ENCODE results near the gene ANKRD33B. TPM values are rescaled to one million over a fixed set of nuclear protein-coding genes. Genes with fewer than 3 reads are reported as not detected.
A peak's percentile ranks its signal among the peaks of the same experiment; 100 is the strongest.

The ANKRD33B gene
- total RNA-seq, 2 donors from 2014 or later, result 10.9 to 18.9 TPM

DNA sequence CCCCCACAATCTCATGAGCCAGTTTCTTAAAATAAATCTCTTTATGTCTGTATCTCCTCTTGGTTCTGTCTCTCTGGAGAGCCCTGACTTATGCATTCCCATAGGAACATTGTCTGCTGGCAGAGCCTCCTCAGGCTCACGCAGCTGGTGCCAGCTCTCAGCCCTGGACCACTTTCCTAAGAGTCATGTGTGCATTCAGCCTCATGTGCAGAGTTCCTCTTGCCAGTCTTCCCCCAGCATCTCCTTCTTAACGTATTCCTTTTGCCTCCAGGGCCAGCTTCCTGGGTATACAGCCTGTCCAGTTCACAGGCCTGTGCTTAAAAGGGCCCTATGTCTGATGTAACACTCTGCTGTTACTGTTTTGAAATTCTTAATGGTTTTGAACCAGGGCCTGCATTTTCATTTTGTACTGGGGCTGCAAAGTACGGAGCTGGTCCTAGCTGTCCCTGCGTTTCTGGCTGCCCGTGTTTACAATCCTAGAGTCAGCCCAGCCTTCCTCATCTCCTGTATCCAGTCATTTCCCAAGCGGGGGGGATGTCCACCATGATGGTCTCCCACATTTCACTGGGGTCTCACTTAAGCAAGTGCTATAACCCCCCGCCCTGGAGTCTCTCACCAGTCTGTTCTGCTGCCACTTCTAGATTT is 18.1 kb downstream of the ANKRD33B start:
- H3K4me3 Mint-ChIP-seq, result no peak overlapping the region
- DNase-seq (ENCODE audit: low spot score), result no peak
- H3K9me3 Mint-ChIP-seq, result no peaks in the 10 kb centered on the region
- H3K4me1 Mint-ChIP-seq (ENCODE audit: low read depth in 2 of 2), result peaks cover 30 to 50% of the 10 kb centered on the region in 2 donors
- H3K27ac Mint-ChIP-seq, result no peak overlapping the region
- peaks cover 16 to 21% of the 10 kb centered on the region in 2 donors for H3K27me3 Mint-ChIP-seq
- peaks cover 5% of the 10 kb centered on the region for H3K36me3 Mint-ChIP-seq
- no peak for ATAC-seq

DNA sequence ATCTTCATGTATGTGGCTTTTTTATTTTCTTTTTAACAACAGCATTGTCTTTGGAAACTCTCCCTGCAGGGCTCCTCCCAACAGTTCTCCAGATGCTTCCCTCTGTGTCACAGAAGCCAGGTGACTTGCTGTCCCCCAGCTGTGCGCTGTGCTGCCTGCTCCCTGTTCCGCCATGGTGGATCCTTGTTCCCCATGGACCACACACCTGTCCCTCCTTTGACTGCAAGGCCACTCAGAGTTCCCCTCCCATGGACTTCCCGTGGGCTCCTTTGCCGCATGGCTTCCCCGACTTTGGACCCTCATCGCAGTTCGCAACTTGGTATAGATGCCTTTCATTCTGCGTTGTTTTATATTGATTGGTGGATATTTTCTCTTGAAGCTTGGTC is 18.6 kb downstream of the ANKRD33B start:
- peaks cover 5% of the 10 kb centered on the region for H3K36me3 Mint-ChIP-seq
- no peaks in the 10 kb centered on the region for H3K9me3 Mint-ChIP-seq
- H3K4me1 Mint-ChIP-seq (ENCODE audit: low read depth in 2 of 2), result peaks cover 30 to 50% of the 10 kb centered on the region in 2 donors
- ATAC-seq (no peak), DNase-seq (ENCODE audit: low spot score) (no peak)
- no peak overlapping the region for H3K4me3 Mint-ChIP-seq
- no peak overlapping the region for H3K27ac Mint-ChIP-seq
- H3K27me3 Mint-ChIP-seq, result peaks cover 16 to 21% of the 10 kb centered on the region in 2 donors

DNA sequence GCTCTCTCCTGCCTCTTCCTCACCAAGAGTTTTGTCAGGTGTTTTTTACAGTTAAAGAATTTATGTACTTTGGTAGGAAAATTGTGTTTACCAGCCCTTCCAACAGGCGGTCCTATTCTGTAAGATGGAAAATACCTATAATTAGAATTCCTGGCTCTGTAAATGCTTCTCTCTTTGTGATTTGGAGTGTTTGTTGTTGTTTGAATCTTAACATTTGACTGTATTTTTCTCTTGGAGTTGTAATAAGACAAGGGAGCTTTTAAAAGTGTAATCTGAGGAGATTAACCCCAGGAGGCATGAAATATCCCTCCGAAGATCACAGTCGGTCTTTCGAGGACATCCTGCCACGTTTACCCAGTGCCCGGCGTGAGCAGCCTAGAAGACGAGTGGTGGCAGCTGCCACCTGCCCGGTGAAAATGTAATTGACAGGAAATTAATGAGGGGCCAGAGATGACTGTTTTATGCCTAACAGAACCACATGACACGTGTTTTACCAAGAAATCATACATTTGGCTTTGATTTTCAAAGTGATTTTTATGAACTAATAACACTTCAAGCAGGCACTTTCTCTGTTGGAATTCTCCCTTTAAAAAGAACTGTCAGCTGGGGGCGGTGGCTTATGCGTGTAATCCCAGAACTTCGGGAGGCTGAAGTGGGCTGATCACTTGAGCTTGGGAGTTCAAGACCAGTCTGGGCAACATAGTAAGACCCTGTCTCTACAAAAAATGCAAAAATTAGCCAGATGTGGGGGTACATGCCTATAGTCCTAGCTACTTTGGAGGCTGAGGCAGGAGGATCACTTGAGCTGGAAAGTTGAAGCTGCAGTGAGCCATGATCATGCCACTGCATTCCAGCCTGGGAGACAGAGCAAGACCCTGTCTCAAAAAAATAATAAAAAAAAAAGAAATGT is 20.0 kb downstream of the ANKRD33B start:
- Mint-ChIP-seq H3K4me3 (no peak overlapping the region), H3K4me1 (ENCODE audit: low read depth in 2 of 2) (peaks cover 25 to 50% of the 10 kb centered on the region in 2 donors), H3K9me3 (no peaks in the 10 kb centered on the region), H3K27ac (no peak overlapping the region), H3K36me3 (peaks cover 5% of the 10 kb centered on the region), H3K27me3 (peaks cover 16 to 23% of the 10 kb centered on the region in 2 donors)
- DNase-seq (ENCODE audit: low spot score) (no peak), ATAC-seq (no peak)

- no peak for ATAC-seq
- peaks cover 25% of the 10 kb centered on the region in 2 donors for H3K27me3 Mint-ChIP-seq
- H3K4me3 Mint-ChIP-seq, result no peak overlapping the region
- peaks cover 25 to 50% of the 10 kb centered on the region in 2 donors for H3K4me1 Mint-ChIP-seq (ENCODE audit: low read depth in 2 of 2)
- no peak for DNase-seq (ENCODE audit: low spot score)
- H3K9me3 Mint-ChIP-seq, result no peaks in the 10 kb centered on the region
- peaks cover 10% of the 10 kb centered on the region for H3K36me3 Mint-ChIP-seq
- no peak overlapping the region for H3K27ac Mint-ChIP-seq
Observed at GRCh38 chr5:10584714-10585517, 21.0 kb downstream of the ANKRD33B start.

DNA sequence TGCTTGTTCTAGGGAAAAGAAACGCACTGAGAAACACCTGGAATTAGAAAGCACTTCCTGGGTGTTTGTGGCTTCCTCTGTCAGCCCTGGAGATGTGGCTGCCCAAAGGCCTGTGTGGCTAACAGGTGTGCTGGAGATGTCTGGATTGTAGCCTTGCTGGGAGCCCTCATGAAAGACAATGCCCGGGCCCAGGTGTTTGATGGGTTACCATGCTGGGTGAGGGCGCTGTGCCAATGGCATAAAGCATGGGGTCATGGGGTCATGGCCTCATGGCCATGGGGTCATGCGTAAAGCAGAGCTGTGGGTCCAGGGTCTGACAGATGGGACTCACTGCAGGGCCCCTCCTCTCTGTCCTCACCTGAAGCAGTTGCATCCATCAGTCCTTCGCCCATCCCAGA is 21.6 kb downstream of the ANKRD33B start:
- no peaks in the 10 kb centered on the region for H3K9me3 Mint-ChIP-seq
- ATAC-seq (no peak), DNase-seq (ENCODE audit: low spot score) (no peak)
- H3K27ac Mint-ChIP-seq, result no peak overlapping the region
- H3K36me3 Mint-ChIP-seq, result peaks cover 10% of the 10 kb centered on the region
- no peak overlapping the region for H3K4me3 Mint-ChIP-seq
- peaks cover 23 to 47% of the 10 kb centered on the region in 2 donors for H3K4me1 Mint-ChIP-seq (ENCODE audit: low read depth in 2 of 2)
- H3K27me3 Mint-ChIP-seq, result peaks cover 28 to 30% of the 10 kb centered on the region in 2 donors

DNA sequence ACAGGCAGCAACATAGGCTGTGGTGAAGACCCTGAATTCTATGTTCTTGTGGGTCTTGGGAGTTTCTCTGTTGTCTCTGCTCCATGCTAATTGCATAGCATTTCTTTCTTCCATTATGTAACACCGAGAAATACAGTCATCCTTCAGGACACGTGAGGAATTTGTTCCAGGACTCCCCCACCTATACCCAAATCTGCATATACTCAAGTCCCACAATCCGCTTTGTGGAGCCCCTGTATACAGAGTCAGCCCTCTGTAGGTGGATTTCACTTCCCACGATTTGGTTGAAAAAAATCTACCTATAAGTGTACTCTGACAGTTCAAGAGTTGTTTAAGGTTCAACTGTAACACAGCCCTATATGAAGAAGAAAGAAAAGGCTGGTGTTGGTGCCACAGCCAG is 22.1 kb downstream of the ANKRD33B start:
- Mint-ChIP-seq H3K4me3 (no peak overlapping the region), H3K9me3 (no peaks in the 10 kb centered on the region), H3K27ac (no peak overlapping the region), H3K36me3 (peaks cover 10% of the 10 kb centered on the region), H3K4me1 (ENCODE audit: low read depth in 2 of 2) (peaks cover 19 to 43% of the 10 kb centered on the region in 2 donors), H3K27me3 (peaks cover 28 to 30% of the 10 kb centered on the region in 2 donors)
- DNase-seq (ENCODE audit: low spot score) (no peak), ATAC-seq (no peak)

DNA sequence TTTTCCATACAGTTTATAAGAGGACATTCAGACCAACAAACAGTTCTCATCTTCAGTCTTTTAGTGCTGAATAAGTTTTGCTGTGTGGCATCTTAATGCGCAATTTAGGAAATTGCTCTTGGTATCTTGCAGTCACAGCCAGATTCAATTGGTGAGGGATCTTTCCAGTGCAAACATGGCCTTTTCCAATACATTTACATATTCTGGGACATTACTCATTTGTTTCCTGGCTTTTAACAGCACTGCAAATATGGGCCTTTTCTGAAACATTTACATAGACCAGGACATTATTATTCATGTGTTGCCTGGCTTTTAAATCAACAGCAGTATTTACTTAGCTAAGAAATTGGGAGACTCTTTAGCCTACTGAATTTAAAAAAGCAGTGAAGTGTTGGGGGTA is 22.7 kb downstream of the ANKRD33B start:
- Mint-ChIP-seq H3K9me3 (no peaks in the 10 kb centered on the region), H3K27ac (no peak overlapping the region), H3K36me3 (peaks cover 10% of the 10 kb centered on the region), H3K4me1 (ENCODE audit: low read depth in 2 of 2) (peaks cover 19 to 43% of the 10 kb centered on the region in 2 donors), H3K27me3 (peaks cover 28 to 30% of the 10 kb centered on the region in 2 donors), H3K4me3 (no peak overlapping the region)
- DNase-seq (ENCODE audit: low spot score) (no peak), ATAC-seq (no peak)

- no peaks in the 10 kb centered on the region for H3K9me3 Mint-ChIP-seq
- H3K36me3 Mint-ChIP-seq, result peaks cover 10% of the 10 kb centered on the region
- no peak overlapping the region for H3K27ac Mint-ChIP-seq
- H3K4me3 Mint-ChIP-seq, result no peak overlapping the region
- DNase-seq (ENCODE audit: low spot score) (no peak), ATAC-seq (no peak)
- peaks cover 24 to 30% of the 10 kb centered on the region in 2 donors for H3K27me3 Mint-ChIP-seq
- H3K4me1 Mint-ChIP-seq (ENCODE audit: low read depth in 2 of 2), result peaks cover 12 to 33% of the 10 kb centered on the region in 2 donors
Observed at GRCh38 chr5:10588109-10588775, 24.4 kb downstream of the ANKRD33B start.

- Mint-ChIP-seq H3K27ac (no peak overlapping the region), H3K4me1 (ENCODE audit: low read depth in 2 of 2) (peaks cover 12 to 27% of the 10 kb centered on the region in 2 donors), H3K27me3 (peaks cover 20 to 25% of the 10 kb centered on the region in 2 donors), H3K9me3 (no peaks in the 10 kb centered on the region), H3K4me3 (no peak overlapping the region), H3K36me3 (peaks cover 5% of the 10 kb centered on the region)
- no peak for DNase-seq (ENCODE audit: low spot score)
- ATAC-seq, result no peak
Observed at GRCh38 chr5:10588779-10589447, 25.0 kb downstream of the ANKRD33B start.

GRCh38 chr5:10590226-10590999 is 26.5 kb downstream of the ANKRD33B start:
- DNase-seq (ENCODE audit: low spot score) (no peak), ATAC-seq (no peak)
- Mint-ChIP-seq H3K4me3 (no peak overlapping the region), H3K36me3 (peaks cover 4% of the 10 kb centered on the region), H3K27ac (peak overlapping the region in 1 of 2 donors; percentile 7), H3K27me3 (peaks cover 12 to 15% of the 10 kb centered on the region in 2 donors), H3K9me3 (no peaks in the 10 kb centered on the region), H3K4me1 (ENCODE audit: low read depth in 2 of 2) (peaks cover 12 to 23% of the 10 kb centered on the region in 2 donors)

DNA sequence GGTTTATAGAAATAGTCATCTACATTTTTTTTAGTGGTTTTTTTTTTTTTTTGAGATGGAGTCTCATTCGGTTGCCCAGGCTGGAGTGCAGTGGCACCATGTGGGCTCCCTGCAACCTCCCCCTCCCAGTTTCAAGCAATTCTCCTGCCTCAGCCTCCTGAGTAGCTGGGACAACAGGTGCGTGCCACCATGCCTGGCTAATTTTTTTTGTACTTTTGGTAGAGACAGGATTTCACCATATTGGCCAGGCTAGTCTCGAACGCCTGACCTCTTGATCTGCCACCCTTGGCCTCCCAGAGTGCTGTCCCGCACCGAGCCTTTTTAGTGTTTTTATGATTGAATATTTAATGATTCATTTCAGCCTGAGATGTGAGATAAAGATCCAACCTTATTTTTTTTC is 27.3 kb downstream of the ANKRD33B start:
- peaks cover 13 to 15% of the 10 kb centered on the region in 2 donors for H3K27me3 Mint-ChIP-seq

GRCh38 chr5:10591966-10592365 is 28.1 kb downstream of the ANKRD33B start:
- ATAC-seq, result no peak
- no peak overlapping the region for H3K4me3 Mint-ChIP-seq
- no peak overlapping the region for H3K27ac Mint-ChIP-seq
- DNase-seq (ENCODE audit: low spot score), result no peak
- H3K4me1 Mint-ChIP-seq (ENCODE audit: low read depth in 2 of 2), result peaks cover 24 to 28% of the 10 kb centered on the region in 2 donors
- no peaks in the 10 kb centered on the region for H3K9me3 Mint-ChIP-seq
- H3K27me3 Mint-ChIP-seq, result peaks cover 11 to 15% of the 10 kb centered on the region in 2 donors
- H3K36me3 Mint-ChIP-seq, result peaks cover 4% of the 10 kb centered on the region

More for the DNA sequence above, 27.3 kb downstream of the ANKRD33B start:
- ATAC-seq (no peak), DNase-seq (ENCODE audit: low spot score) (no peak)
- Mint-ChIP-seq H3K36me3 (peaks cover 4% of the 10 kb centered on the region), H3K4me1 (ENCODE audit: low read depth in 2 of 2) (peaks cover 19 to 22% of the 10 kb centered on the region in 2 donors), H3K4me3 (no peak overlapping the region), H3K27ac (no peak overlapping the region), H3K9me3 (no peaks in the 10 kb centered on the region)

All from natural killer cell treated with Interleukin-12 subunit alpha and Interleukin-12 subunit beta and Interleukin-15 and Interleukin-18, amount 100 ng/mL, for 72 hours (primary cell).